Hippocampal formation (tissue), 2 donors: Measurements from ENCODE around the gene GUCD1.
A peak's percentile ranks its signal among the peaks of the same experiment; 100 is the strongest.
"Not testable (repeated sequence)": the region's sequence is repeated elsewhere in the genome, so short reads cannot be mapped to it uniquely, and the experiment has no call there.

Experiments
- DNase-seq, 2 donors: peaks; one replicate each; lab custom pipeline; 2025; lab: John Stamatoyannopoulos, UW

Gene GUCD1

DNA sequence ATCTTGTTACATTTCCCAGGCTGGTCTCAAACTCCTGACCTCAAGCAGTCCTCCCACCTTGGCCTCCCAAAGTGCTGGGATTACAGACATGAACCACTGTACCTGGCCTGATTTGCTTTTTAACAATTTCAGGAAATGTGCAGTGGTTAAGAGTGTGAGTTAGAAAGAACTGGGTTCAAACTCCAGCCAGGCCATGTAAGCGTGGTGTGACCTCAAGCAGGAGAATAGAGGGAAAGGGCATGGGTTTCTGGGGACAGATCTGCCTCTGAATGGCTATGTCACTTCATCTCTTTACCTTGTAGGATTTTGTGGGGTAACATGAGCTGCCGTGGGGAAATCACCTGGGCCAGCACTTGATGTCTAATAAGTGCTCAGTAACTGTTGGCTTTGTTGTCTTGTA is 10.1 kb upstream of the GUCD1 start:
- DNase-seq, result no peak

DNA sequence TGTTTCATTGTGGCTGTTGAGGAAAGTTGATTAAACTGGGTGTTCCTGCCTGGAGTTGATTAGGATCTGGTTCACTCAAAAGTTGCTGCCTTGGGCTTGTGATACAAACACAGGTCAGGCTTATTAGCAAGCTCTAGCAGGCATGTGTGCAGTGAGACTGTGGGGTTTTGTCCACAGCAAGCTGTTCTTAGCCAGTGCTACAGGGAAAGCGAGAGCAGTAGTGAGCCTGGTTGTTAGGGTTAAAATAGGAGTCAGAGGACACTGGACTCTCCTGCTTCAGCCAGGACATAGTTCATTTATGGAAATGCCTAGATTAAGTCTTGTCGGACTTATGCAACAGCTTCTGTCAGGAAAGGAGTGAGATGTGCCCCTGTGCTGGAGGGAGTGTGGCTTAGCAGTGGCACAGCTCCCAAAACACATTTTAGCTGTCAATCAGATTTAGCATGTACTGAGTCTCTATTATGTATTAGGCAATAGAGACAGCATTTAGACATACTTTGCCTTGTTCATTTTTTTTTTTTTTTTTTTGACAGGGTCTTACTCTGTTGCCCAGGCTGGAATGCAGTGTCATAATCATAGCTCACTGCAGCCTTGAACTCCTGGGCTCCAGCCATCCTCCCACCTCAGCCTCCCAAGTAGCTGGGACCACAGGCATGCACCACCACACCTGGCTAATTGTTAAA is 9.6 kb upstream of the GUCD1 start:
- DNase-seq, result no peak

DNA sequence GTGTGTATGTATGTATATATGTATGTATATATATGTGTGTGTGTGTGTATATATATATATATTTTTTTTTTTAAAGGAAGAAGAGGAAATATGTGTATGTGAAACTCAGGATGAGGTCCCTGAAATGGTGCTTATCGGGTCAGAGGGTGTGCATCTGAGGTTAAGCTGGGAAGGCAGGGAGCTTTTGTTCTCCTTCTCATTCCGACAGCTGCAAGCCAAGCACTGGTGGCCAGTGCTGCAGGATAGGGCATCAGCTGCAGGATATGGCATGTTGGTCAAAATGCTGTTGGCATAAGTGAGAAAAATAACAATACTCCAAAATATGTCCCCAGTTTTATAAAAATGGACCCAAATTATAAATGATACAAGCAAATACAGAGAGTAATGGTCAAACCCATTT is 8.3 kb upstream of the GUCD1 start:
- no peak for DNase-seq

DNA sequence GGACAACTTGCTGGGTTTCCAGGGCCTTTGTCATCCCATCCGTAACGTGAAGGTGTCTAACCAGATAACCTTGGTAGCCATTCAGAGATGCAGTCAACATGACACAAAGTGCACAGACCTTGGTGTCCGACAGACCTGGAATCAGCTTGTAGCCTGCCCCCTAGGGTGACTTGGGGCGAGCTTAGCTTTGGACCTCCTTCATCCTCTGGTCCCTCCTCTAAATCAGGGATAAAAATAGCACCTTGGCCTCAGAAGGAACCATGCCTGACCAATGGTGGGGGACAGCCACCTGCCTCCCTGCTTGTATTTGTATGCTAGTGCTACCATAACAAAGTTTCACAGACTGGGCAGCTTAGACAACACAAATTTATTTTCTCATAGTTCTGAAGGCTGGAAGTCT is 4.5 kb upstream of the GUCD1 start:
- DNase-seq, result no peak

DNA sequence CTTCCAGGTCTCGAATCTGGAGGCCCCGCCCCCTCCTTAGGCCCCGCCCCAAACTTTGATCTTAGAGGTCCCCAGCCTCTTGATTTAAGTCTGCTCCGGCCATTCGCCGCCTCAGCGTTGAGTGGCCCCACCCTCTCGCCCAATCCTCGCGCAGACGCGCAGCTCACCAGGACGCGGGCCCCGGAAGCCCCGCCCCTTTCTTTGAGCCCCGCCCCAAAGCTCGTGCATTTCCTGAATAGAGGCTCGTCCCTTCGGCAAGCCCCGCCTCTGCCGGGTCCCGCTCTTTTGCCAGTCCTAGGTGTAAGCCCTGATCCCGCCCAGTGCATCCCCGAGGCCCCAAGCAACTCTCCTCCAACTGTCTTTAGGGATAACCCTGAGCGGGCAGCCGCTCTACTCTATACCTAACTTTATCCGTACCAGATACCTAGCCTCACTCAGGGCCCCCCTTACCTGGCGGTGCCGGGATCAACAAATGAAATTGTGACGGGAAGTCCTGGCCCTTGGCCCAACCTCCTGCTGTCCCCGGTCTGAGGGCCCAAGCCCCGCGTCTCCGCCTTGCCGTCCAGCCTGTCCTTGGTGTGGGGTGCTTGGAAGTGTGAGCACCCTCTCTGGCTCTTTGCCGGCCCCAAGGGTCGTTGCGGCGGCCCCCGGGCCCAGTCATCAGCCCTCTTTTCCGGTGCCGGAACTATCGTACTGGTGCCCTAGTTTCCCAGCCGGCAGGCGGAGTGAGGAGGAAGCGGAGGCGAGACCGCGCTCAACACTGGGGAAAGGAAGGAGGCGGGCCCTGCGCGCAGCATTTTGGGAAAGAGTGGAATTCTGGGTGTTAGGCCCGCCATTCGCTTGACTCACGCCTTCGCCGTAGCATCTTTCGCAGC is 464 bp upstream of the GUCD1 start, which contains the start of gene SNRPD3:
SNRPD3 (plus strand) TSS at position 835 of the 875 bp plus-strand sequence. CDS start 1,676 bp downstream, outside the sequence.
- peak; percentile 97 to 100 for DNase-seq

DNA sequence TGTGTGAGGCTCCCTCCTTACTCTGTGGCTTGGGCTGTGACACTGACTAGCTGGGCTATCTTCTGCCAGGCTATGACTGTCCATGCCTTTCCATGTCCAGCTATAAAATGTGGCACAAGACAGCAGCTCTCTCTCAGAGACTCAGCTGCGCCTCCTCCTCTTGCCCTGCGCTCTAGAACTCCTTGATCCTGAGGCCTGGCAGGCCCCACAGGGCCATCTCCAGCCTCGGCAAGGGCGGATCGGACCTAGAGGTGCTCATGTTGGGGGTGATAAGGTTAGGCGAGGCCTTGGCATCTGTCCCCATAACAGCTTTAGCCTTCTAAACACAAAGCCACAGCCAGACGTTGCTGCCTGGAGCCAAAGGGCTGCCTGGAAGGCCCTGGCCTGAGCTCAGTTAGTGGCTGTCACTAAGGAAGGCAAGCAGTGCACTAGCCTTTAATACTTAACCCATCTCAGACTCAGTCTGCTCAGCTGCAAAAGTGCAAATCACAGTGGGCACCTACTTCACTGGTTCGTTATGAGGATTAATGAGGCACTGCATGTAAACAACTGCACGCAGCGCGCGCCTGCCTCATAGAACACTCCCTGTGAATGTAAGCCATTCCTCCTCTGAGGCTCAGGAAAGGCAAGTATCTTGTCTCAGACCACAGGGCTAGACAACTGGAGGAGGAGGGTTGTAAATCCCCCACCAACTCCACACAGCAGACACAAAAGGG is 1.2 kb downstream of the GUCD1 start:
- no peak for DNase-seq

DNA sequence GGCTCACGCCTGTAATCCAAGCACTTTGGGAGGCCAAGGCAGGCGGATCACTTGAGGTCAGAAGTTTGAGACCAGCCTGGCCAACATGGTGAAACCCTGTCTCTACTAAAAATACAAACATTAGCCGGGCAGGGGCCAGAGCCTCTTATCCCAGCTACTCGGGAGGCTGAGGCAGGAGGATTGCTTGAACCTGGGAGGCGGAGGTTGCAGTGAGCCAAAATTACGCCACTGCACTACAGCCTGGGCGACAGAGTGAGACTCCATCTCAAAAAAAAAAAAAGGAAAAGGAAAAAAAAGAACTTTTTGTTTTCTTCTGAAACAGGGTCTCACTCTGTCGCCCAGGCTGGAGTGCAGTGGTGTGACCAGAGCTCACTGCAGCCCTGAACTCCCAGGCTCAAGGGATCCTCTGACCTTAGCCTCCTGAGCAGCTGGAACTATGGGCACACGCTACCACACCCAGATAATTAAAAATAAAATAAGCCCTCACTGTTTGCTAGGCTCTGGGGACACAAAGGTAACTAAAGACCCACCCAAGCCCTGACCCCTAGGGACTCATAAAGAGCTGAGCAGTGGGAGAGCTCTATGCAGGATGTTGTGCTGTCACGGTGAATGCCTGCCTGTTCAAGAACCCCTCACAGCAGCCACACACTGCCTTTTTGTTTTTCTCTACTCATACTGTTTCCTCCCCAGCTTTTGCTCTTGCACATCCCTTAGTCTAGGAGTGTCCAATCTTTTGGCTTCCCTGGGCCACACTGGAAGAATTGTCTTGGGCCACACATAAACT is 2.2 kb downstream of the GUCD1 start:
- not testable (repeated sequence) for DNase-seq

DNA sequence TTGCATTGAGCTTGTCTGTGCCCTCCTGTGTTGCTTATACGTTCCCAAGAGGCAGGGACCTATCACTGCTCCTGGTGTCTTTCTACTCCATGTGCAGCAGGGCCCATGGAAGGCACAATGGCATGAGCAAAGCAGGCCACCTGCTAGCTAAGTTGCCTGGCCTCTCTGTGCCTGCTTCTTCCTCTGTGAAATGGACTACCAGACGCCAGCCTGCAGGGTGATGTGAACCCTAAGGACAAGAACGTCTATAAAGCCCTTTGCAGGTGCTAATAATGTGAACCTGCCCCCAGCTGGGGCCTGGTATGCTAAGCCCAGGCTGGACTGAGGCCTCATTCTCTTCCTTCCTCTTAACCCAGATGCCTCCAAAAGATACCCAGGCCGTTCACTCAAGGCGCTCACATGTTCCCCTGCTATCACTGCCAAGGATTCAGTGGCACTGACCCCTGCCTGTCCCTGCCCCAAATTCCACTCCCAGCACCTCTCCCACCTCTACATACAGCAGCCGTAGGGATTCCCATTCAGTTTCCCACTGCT is 4.0 kb downstream of the GUCD1 start:
- no peak for DNase-seq

DNA sequence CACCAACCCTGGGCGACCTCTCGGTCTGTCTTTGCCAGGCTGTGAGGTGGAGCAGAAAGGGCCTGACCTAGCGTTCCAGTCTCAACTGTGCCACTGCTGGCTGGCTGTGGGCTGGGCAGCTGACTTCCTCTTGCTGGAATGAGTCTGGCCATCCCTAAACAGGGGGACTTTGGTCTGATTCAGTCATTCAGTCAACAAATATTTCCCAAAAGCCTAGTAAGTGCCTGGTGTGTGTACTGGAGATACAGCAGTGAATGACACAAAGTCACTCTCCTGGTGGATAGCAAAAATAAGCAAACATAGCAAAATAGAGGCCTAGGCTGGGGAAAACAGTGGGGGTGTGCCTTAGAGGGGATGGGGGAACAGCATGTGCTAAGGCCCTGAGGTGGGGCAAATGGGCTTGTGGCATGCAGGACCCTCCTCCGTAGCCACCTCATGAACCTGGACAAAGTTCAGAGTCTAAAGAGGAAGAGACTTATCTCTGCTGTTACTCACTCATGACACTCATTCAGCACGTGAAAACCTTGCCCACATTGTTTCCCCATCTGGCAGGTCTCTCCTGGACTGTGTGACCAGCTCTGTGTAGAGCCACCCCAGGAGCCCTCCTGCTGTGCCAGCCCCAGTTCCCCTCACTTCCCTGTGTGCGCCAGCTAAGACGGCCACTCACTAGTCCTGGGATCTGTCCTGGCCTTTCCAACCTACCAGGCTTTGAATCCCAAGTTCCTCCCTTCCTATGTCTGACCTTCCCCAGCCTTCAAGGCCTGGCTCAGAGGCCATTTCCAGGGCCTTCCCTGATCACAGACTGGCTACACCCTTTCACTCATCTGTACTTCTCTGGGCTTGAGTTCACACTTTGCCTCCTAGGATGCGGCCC is 4.7 kb downstream of the GUCD1 start:
- no peak for DNase-seq

DNA sequence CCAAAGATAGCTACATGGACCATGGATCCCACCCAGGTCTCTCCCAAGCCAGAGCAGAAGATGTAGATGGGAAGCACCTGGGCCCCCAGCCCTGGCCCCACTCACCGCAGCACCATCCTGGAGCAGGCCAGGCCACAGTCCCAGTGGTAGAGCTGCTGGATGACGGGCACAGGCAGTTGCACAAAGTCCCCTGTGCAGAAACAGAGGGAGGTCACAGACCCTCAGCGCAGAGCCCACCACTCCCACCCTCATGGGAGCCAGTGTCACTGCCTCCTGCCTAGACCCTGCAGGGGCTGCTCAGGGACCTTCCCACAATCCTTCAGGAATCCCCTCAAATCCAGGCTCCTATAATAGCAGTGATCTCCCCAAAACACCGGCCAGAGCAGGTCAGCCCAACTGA is 6.1 kb downstream of the GUCD1 start:
- no peak for DNase-seq

DNA sequence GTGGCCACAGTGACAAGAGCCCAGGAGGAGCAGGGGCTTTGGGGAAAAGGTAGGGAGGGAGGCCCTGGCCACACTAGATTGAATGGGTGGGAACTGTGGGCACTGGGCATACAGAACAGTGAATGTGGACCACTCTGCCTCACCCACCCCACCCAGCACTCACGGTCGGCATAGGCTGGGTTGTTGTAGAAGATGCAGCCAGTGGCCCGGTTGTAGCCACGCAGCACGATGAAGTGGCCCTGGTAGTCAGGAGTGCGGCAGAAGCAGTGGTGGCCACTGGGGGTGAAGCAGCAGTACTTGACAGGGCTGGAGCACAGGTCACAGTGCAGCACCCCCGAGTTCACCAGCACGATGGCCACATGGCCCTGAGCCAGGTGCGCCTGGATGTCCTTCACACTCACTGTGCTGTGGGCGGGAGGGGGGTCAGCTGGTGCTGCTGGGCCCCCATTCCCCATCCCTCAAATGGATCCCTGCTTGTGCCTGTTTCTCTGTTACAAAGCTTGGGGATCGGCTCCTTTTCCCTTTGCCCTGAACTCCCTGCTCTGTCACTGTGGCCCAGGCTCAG is 11.2 kb downstream of the GUCD1 start:
- no peak for DNase-seq

DNA sequence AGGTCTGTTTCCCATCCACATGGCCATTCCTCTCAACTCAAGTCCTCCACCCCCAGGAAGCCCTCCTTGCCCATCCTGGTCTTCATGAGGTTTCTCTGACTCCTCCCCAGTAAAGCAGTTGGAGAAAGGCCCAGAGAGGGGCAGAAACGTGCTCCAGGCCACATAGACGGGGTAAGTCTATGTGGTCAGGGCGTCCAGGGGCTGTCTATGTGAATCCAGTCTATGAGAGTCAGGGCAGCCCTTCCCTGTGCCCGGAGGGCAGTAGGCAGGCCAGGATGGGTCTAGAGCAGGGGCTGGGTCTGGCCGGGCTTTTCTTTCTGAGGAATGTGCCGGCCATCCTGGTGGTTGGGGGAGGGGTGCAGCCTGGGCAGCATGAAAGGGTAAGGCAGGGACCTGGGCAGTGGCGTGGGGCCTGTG is 11.7 kb downstream of the GUCD1 start:
- DNase-seq, result no peak

DNA sequence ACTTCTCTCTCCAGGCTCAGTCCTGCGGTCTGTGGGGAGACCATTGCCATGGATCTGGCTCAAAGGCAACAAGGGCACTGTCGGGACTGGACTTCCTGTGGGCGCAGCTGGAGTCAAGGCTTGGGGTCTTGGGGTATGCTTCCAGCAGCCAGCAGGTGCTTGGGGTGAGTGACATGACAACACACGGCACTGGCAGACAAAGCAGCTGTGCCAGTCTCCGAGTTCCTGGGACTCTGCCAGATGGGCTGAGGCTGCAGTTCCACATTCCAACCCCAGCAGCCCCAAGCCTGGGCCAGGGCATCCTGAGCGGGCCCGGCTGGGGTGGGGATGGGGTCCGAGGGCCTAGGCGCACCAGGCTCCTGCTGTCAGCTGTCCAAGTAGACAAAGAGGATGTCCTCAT is 12.3 kb downstream of the GUCD1 start:
- peak in 1 of 2 donors; percentile 34 for DNase-seq

DNA sequence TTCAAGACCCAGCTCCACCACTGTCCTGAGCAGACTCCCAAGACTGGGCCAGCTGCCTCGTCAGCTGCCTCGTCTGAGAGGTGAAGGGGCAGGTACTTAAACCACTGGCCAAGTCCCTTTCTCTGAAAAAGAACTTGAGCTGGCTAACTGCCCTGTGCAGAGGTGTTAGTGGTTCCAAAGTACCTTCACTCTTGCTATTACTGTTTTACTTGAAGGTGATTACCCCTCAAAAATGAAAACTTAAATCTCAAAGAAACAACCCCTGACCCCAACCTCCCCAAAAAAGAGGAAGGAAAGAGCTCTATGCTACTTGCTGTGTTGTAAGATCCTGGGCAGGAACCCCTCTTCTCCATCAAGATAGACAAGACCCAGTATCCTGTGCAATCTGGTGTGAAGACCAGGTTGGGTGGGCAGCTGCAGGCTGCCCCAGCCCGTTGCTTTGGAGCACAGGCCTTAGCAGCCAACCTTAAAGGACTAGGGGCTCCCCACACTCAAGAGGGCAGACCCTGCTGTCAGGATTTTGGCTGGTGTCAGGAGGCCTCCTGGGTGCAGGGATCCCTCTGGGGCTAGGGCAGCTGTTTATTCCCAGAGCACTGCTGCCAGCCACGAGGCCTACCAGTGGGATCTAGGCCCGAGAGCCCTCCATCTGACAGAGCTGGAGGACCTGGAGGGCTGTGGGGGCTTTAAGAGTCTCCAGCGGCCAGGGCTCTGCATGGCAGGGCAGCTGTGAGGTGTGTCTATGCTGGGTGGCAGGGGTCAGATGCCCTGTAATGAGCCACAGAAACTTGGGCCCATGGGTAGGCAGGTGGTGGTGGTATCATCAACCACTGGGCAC is 13.0 kb downstream of the GUCD1 start:
- DNase-seq, result no peak

DNA sequence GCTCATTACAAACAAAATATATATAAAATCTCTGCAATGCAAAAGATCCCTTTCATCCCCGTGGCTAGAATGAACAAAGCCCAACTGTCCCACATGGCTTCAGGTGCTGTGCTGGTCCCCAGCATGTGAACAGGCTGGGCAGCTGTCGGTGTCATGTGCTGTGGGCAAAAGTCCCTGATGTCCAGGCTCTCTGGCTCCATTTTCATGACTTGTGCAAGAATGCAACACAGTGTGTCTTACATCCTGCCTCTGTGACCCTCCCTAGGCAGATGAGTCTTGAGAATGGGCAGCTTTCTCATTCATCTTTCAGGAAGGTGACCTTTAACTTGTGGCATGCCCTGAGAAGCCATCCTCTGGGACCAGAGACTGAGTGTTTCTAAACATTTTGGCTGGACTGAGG is 14.5 kb downstream of the GUCD1 start:
- no peak for DNase-seq

DNA sequence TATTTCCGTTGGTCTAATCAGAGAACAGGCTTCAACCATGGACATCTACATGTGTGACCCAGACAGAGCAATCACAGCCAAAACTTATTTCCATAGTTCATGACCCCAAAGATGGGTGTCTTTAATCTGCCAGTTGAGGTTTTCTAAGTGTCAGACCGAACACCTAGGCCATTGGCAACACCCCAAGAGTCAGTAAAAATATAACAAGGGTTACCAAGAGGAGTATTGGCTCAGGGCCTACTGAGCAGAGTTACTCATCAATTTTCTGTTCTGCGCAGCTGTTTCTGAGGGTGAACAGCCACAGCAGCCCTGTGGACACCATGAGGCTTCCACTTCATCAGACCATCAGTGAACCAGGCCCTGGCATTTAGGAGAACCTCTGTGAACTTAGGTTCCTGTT is 18.8 kb downstream of the GUCD1 start:
- no peak for DNase-seq

DNA sequence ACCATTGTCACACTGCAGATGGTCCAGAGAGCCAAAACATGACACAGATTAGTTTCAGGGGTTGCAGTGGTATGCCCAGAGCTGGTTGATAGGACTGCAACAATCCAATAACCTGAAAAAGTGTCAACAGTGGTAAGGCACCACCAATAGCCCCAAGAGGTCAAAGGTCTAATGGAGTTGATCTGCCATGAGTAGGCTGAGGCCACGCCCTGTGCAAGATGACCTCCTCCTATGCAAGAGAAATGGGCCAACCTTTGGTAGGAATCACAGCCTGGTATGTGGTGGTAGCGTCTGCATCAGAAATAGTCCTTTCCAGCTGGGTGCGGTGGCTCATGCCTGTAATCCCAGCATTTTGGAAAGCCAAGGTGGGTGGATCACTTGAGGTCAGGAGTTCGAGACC is 19.6 kb downstream of the GUCD1 start:
- no peak for DNase-seq

DNA sequence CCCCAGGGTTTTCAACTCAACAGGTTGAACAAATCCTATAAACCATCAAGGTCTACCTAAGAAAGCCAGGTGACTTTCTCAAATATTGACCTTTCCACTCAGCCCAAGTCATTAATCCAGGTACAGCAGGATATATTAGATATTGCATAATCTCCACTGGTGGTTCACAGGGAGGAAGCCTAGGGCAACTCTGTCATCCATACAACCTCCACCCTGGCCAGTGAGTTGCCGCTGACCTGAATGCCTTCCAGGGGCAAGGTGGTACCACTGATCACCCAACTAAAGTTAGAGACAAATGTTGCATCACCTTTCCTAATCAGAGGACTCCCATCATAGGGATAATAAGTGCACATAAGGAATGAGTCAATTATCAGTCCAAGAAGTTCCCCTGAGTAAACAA is 22.9 kb downstream of the GUCD1 start:
- no peak for DNase-seq

DNA sequence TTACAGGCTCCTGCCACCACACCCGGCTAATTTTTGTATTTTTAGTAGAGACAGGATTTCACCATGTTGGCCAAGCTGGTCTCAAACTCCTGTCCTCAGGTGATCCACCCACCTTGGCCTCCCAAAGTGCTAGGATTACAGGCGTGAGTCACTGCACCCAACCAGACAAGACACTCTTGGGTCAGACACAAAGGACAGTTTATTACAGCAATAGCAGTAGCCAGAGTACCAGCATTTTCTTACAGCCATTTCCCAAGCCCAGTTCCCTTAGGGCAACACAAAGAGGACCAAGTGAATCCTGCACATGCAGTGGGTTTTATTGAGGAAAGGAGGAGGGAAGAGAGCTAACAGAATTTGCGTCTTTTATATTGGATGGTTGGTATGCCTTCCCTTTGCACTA is 24.0 kb downstream of the GUCD1 start:
- DNase-seq, result not testable (repeated sequence)
